Measurements from ENCODE around the gene TMC6.

TMC6 gene

GRCh38 chr17:78110363-78111015 lies 18.1 kb downstream of the TMC6 start:
- Histone ChIP-seq H3K4me1 (ENCODE audit: control insufficient read depth, insufficient read depth, low read depth, low read length) (peaks cover 17% of the 10 kb centered on the region), H2AK5ac (ENCODE audit: low read length, severe bottlenecking) (no peak overlapping the region), H4K91ac (ENCODE audit: low read length) (no peak overlapping the region), H3K14ac (ENCODE audit: low read length in 2 of 2) (no peak overlapping the region), H2AFZ (ENCODE audit: low read depth, low read length) (no peak overlapping the region), H2BK15ac (ENCODE audit: low read depth, poor library complexity, severe bottlenecking) (no peak overlapping the region), H3K4me2 (ENCODE audit: low read length, poor library complexity, severe bottlenecking) (no peak overlapping the region), H3K4ac (ENCODE audit: low read depth in 1 of 2, low read length in 2 of 2) (no peak overlapping the region), H3K18ac (ENCODE audit: low read depth in 1 of 2, low read length in 2 of 2) (no peak overlapping the region), H3K79me1 (replicated peaks; ENCODE audit: low read length, poor library complexity, severe bottlenecking) (no peaks in the 10 kb centered on the region), H3K9me3 (ENCODE audit: control insufficient read depth, low read length) (no peaks in the 10 kb centered on the region), H3K27me3 (ENCODE audit: control insufficient read depth in 1 of 2, insufficient read depth in 1 of 2, low read length in 2 of 2) (peaks cover 0 to 44% of the 10 kb centered on the region in 2 experiments), H3K4me3 (ENCODE audit: insufficient read depth in 1 of 2, low read depth in 1 of 2, low read length in 2 of 2) (no peak overlapping the region), H2BK120ac (ENCODE audit: low read depth, low read length) (no peak overlapping the region), H2BK12ac (ENCODE audit: low read length in 2 of 2) (no peak overlapping the region), H4K8ac (ENCODE audit: low read length) (no peak overlapping the region), H2BK5ac (ENCODE audit: low read depth, low read length, poor library complexity, severe bottlenecking) (no peak overlapping the region), H3K9ac (ENCODE audit: low read length) (no peak overlapping the region), H3K27ac (ENCODE audit: low read length, poor library complexity, severe bottlenecking) (no peak overlapping the region), H3K23ac (ENCODE audit: low read length in 2 of 2) (no peak overlapping the region), H3K36me3 (ENCODE audit: control insufficient read depth in 1 of 2, insufficient read depth in 2 of 2, low read depth in 1 of 2, low read length in 2 of 2) (peaks cover 0 to 57% of the 10 kb centered on the region in 2 experiments)
- WGBS: 95% methylated on average over 22 of the region's 22 CpGs
- DNase-seq: no peak

GRCh38 chr17:78109489-78109761 lies 19.1 kb downstream of the TMC6 start:
- Histone ChIP-seq H4K8ac (ENCODE audit: low read length) (no peak overlapping the region), H3K4me3 (ENCODE audit: insufficient read depth in 1 of 2, low read depth in 1 of 2, low read length in 2 of 2) (no peak overlapping the region), H2BK12ac (ENCODE audit: low read length in 2 of 2) (no peak overlapping the region), H3K36me3 (ENCODE audit: control insufficient read depth in 1 of 2, insufficient read depth in 2 of 2, low read depth in 1 of 2, low read length in 2 of 2) (peaks cover under 1 to 53% of the 10 kb centered on the region in 2 experiments), H3K14ac (ENCODE audit: low read length in 2 of 2) (no peak overlapping the region), H2BK15ac (ENCODE audit: low read depth, poor library complexity, severe bottlenecking) (no peak overlapping the region), H3K4me1 (ENCODE audit: control insufficient read depth, insufficient read depth, low read depth, low read length) (peaks cover 19% of the 10 kb centered on the region), H3K4ac (ENCODE audit: low read depth in 1 of 2, low read length in 2 of 2) (no peak overlapping the region), H3K9me3 (ENCODE audit: control insufficient read depth, low read length) (no peaks in the 10 kb centered on the region), H3K27me3 (ENCODE audit: control insufficient read depth in 1 of 2, insufficient read depth in 1 of 2, low read length in 2 of 2) (peaks cover 0 to 35% of the 10 kb centered on the region in 2 experiments), H4K91ac (ENCODE audit: low read length) (no peak overlapping the region), H3K79me1 (replicated peaks; ENCODE audit: low read length, poor library complexity, severe bottlenecking) (no peaks in the 10 kb centered on the region), H2BK120ac (ENCODE audit: low read depth, low read length) (no peak overlapping the region), H3K4me2 (ENCODE audit: low read length, poor library complexity, severe bottlenecking) (no peak overlapping the region), H3K27ac (ENCODE audit: low read length, poor library complexity, severe bottlenecking) (no peak overlapping the region), H2BK5ac (ENCODE audit: low read depth, low read length, poor library complexity, severe bottlenecking) (no peak overlapping the region), H2AK5ac (ENCODE audit: low read length, severe bottlenecking) (no peak overlapping the region), H2AFZ (ENCODE audit: low read depth, low read length) (no peak overlapping the region), H3K23ac (ENCODE audit: low read length in 2 of 2) (no peak overlapping the region), H3K9ac (ENCODE audit: low read length) (no peak overlapping the region), H3K18ac (ENCODE audit: low read depth in 1 of 2, low read length in 2 of 2) (no peak overlapping the region)
- WGBS: 94% methylated on average over 9 of the region's 9 CpGs
- DNase-seq: no peak

GRCh38 chr17:78108726-78109488 lies 19.6 kb downstream of the TMC6 start:
- H3K4me2 ChIP-seq (ENCODE audit: low read length, poor library complexity, severe bottlenecking): no peak overlapping the region
- no peak overlapping the region for H2AFZ ChIP-seq (ENCODE audit: low read depth, low read length)
- H2BK120ac ChIP-seq (ENCODE audit: low read depth, low read length): no peak overlapping the region
- no peak overlapping the region for H4K8ac ChIP-seq (ENCODE audit: low read length)
- H3K36me3 ChIP-seq (ENCODE audit: control insufficient read depth in 1 of 2, insufficient read depth in 2 of 2, low read depth in 1 of 2, low read length in 2 of 2): peaks cover 6 to 57% of the 10 kb centered on the region in 2 experiments
- peak overlapping the region in 1 of 2 experiments; percentile 76 for H3K14ac ChIP-seq (ENCODE audit: low read length in 2 of 2)
- no peaks in the 10 kb centered on the region for H3K79me1 ChIP-seq (replicated peaks; ENCODE audit: low read length, poor library complexity, severe bottlenecking)
- WGBS: 88% methylated on average over 18 of the region's 18 CpGs
- H2BK15ac ChIP-seq (ENCODE audit: low read depth, poor library complexity, severe bottlenecking): no peak overlapping the region
- peaks cover 0 to 30% of the 10 kb centered on the region in 2 experiments for H3K27me3 ChIP-seq (ENCODE audit: control insufficient read depth in 1 of 2, insufficient read depth in 1 of 2, low read length in 2 of 2)
- no peak overlapping the region for H2BK5ac ChIP-seq (ENCODE audit: low read depth, low read length, poor library complexity, severe bottlenecking)
- H3K18ac ChIP-seq (ENCODE audit: low read depth in 1 of 2, low read length in 2 of 2): no peak overlapping the region
- no peak overlapping the region for H3K9ac ChIP-seq (ENCODE audit: low read length)
- H3K9me3 ChIP-seq (ENCODE audit: control insufficient read depth, low read length): no peaks in the 10 kb centered on the region
- DNase-seq: no peak
- H2AK5ac ChIP-seq (ENCODE audit: low read length, severe bottlenecking): no peak overlapping the region
- H4K91ac ChIP-seq (ENCODE audit: low read length): no peak overlapping the region
- H3K4me1 ChIP-seq (ENCODE audit: control insufficient read depth, insufficient read depth, low read depth, low read length): peaks cover 21% of the 10 kb centered on the region
- no peak overlapping the region for H3K27ac ChIP-seq (ENCODE audit: low read length, poor library complexity, severe bottlenecking)
- H3K4ac ChIP-seq (ENCODE audit: low read depth in 1 of 2, low read length in 2 of 2): no peak overlapping the region
- no peak overlapping the region for H3K23ac ChIP-seq (ENCODE audit: low read length in 2 of 2)
- H2BK12ac ChIP-seq (ENCODE audit: low read length in 2 of 2): no peak overlapping the region
- H3K4me3 ChIP-seq (ENCODE audit: insufficient read depth in 1 of 2, low read depth in 1 of 2, low read length in 2 of 2): no peak overlapping the region

- Histone ChIP-seq H2BK12ac (ENCODE audit: low read length in 2 of 2) (no peak overlapping the region), H3K18ac (ENCODE audit: low read depth in 1 of 2, low read length in 2 of 2) (no peak overlapping the region), H3K23ac (ENCODE audit: low read length in 2 of 2) (peak overlapping the region in 1 of 2 experiments; percentile 23), H2AK5ac (ENCODE audit: low read length, severe bottlenecking) (no peak overlapping the region), H3K4me2 (ENCODE audit: low read length, poor library complexity, severe bottlenecking) (no peak overlapping the region), H3K9me3 (ENCODE audit: control insufficient read depth, low read length) (no peaks in the 10 kb centered on the region), H2BK120ac (ENCODE audit: low read depth, low read length) (no peak overlapping the region), H3K27me3 (ENCODE audit: control insufficient read depth in 1 of 2, insufficient read depth in 1 of 2, low read length in 2 of 2) (peaks cover 0 to 22% of the 10 kb centered on the region in 2 experiments), H2AFZ (ENCODE audit: low read depth, low read length) (no peak overlapping the region), H2BK5ac (ENCODE audit: low read depth, low read length, poor library complexity, severe bottlenecking) (no peak overlapping the region), H3K14ac (ENCODE audit: low read length in 2 of 2) (no peak overlapping the region), H3K4ac (ENCODE audit: low read depth in 1 of 2, low read length in 2 of 2) (no peak overlapping the region), H4K8ac (ENCODE audit: low read length) (no peak overlapping the region), H3K27ac (ENCODE audit: low read length, poor library complexity, severe bottlenecking) (no peak overlapping the region), H3K36me3 (ENCODE audit: control insufficient read depth in 1 of 2, insufficient read depth in 2 of 2, low read depth in 1 of 2, low read length in 2 of 2) (peaks cover 14 to 60% of the 10 kb centered on the region in 2 experiments), H3K9ac (ENCODE audit: low read length) (peak overlapping the region; percentile 38), H3K4me1 (ENCODE audit: control insufficient read depth, insufficient read depth, low read depth, low read length) (peaks cover 21% of the 10 kb centered on the region), H4K91ac (ENCODE audit: low read length) (no peak overlapping the region), H2BK15ac (ENCODE audit: low read depth, poor library complexity, severe bottlenecking) (no peak overlapping the region), H3K4me3 (ENCODE audit: insufficient read depth in 1 of 2, low read depth in 1 of 2, low read length in 2 of 2) (no peak overlapping the region), H3K79me1 (replicated peaks; ENCODE audit: low read length, poor library complexity, severe bottlenecking) (no peaks in the 10 kb centered on the region)
- 95% methylated on average over 20 of the region's 21 CpGs for WGBS
- DNase-seq: no peak
Measured at GRCh38 chr17:78107976-78108725, 20.4 kb downstream of the TMC6 start.
